ENCODE results near the gene FCHSD2.

Gene FCHSD2

DNA sequence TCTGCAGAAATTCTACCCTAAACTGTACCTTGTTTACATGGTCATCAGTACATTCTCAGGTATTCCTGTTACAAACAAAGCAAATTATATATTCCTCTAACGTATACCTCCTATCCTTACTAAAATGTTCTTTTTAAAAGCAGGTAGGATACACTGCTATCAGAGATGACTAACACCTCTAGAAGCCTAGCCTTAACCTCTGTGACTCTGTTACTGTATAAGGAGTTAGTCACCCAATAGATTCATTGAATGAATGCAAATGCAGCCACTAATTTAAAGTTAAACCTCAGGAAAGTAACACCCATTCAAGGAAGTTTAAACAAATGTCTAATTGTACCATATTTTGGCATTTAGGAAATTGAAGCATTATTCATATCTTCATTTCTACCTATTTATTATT, 82.2 kb downstream of the FCHSD2 start:
- no peaks in the 10 kb centered on the region for H3K4me1 ChIP-seq (ENCODE audit: control insufficient read depth, insufficient read depth, low read length)
- no peak overlapping the region for H3K4me3 ChIP-seq (ENCODE audit: low read length)
- H3K36me3 ChIP-seq (ENCODE audit: control insufficient read depth, insufficient read depth, low read length) = no peaks in the 10 kb centered on the region
- DNase-seq (ENCODE audit: low read depth, low spot score) = no peak
- H3K27ac ChIP-seq (ENCODE audit: low read length) = no peak overlapping the region
- H3K27me3 ChIP-seq (ENCODE audit: control insufficient read depth, insufficient read depth, low read length) = no peaks in the 10 kb centered on the region
- WGBS (ENCODE audit: insufficient coverage, insufficient read length) = 100% methylated on average over 1 of the region's 1 CpG
- no peaks in the 10 kb centered on the region for H3K9me3 ChIP-seq (ENCODE audit: control insufficient read depth, insufficient read depth, low read length)

DNA sequence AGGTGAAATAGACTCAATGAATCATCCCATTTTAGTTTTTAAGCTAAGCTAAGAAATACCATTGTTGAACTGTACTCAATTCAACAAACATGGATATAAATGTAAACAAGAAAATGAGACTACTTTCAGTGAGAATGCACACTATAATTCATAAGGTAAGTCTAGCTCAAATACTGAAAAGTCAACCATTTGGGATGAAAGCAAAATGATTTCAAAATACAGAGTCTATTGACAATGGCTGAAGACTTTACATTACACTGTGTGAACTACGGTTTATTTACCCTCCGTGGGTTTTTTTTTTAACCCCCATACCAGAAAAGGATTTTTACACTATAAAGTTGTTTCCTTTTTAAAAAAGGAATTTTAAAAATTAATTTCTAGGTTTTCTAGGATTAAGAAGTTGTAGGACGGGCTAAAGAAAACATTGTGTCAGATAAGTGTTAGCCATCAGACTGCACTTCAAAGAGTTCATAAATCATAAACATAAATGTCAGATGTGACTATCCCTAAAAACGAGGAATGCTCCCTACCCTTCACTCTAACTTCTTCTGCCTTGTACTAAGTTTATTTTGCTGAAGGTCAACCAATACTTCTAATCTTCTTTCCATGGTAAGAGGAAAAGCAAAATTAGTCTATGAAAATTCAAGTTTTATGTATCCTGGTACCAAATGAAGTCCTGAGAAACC, 83.0 kb downstream of the FCHSD2 start:
- H3K4me1 ChIP-seq (ENCODE audit: control insufficient read depth, insufficient read depth, low read length) = no peaks in the 10 kb centered on the region
- no peaks in the 10 kb centered on the region for H3K27me3 ChIP-seq (ENCODE audit: control insufficient read depth, insufficient read depth, low read length)
- no peaks in the 10 kb centered on the region for H3K36me3 ChIP-seq (ENCODE audit: control insufficient read depth, insufficient read depth, low read length)
- no peak overlapping the region for H3K27ac ChIP-seq (ENCODE audit: low read length)
- H3K9me3 ChIP-seq (ENCODE audit: control insufficient read depth, insufficient read depth, low read length) = no peaks in the 10 kb centered on the region
- H3K4me3 ChIP-seq (ENCODE audit: low read length) = no peak overlapping the region
- no CpG with 5 or more reads among the region's 4 CpGs for WGBS (ENCODE audit: insufficient coverage, insufficient read length)
- no peak for DNase-seq (ENCODE audit: low read depth, low spot score)

GRCh38 chr11:73055655-73056354, 86.3 kb downstream of the FCHSD2 start:
- Histone ChIP-seq H3K4me1 (ENCODE audit: control insufficient read depth, insufficient read depth, low read length) (no peaks in the 10 kb centered on the region), H3K36me3 (ENCODE audit: control insufficient read depth, insufficient read depth, low read length) (no peaks in the 10 kb centered on the region), H3K27ac (ENCODE audit: low read length) (no peak overlapping the region), H3K4me3 (ENCODE audit: low read length) (no peak overlapping the region), H3K27me3 (ENCODE audit: control insufficient read depth, insufficient read depth, low read length) (no peaks in the 10 kb centered on the region), H3K9me3 (ENCODE audit: control insufficient read depth, insufficient read depth, low read length) (no peaks in the 10 kb centered on the region)
- DNase-seq (ENCODE audit: low read depth, low spot score) = no peak
- no CpG with 5 or more reads among the region's 3 CpGs for WGBS (ENCODE audit: insufficient coverage, insufficient read length)

DNA sequence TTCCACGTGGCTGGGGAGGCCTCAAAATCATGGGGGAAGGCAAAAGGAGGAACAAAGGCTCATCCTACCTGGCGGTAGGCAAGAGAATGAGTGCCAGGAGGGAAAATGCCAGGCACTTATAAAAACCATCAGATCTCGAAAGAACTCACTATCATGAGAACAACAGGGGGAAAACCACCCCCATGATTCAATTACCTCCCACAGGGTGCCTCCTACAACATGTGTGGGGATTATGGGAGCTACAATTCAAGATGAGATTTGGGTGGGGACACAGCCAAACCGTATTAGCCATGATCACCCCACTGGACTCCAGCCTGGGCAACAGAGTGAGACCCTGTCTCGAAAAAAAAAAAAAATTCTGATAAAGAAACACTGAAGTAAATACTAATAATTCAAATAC, 87.1 kb downstream of the FCHSD2 start:
- no peaks in the 10 kb centered on the region for H3K4me1 ChIP-seq (ENCODE audit: control insufficient read depth, insufficient read depth, low read length)
- WGBS (ENCODE audit: insufficient coverage, insufficient read length) = no CpG with 5 or more reads among the region's 5 CpGs
- no peaks in the 10 kb centered on the region for H3K9me3 ChIP-seq (ENCODE audit: control insufficient read depth, insufficient read depth, low read length)
- no peak for DNase-seq (ENCODE audit: low read depth, low spot score)
- no peak overlapping the region for H3K27ac ChIP-seq (ENCODE audit: low read length)
- H3K4me3 ChIP-seq (ENCODE audit: low read length) = no peak overlapping the region
- H3K27me3 ChIP-seq (ENCODE audit: control insufficient read depth, insufficient read depth, low read length) = no peaks in the 10 kb centered on the region
- H3K36me3 ChIP-seq (ENCODE audit: control insufficient read depth, insufficient read depth, low read length) = no peaks in the 10 kb centered on the region

DNA sequence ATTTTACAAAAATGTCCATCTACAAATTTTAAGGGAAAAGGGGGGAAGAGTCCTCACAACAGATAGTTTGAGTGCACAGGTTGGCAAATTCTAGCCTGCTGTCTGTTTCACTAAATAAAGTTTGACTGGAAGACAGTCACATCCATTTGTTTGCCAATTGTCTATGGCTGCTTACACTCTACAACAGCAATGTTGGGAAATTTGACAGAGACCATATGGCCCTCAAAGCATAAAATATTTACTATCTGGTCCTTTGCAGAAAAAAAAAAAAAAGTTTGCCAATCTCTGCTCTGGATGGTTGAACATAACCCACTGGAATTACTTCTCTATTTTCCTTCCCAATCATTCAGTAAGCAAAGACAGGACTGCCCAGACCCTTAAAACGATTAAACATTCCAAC, 88.2 kb downstream of the FCHSD2 start:
- Histone ChIP-seq H3K36me3 (ENCODE audit: control insufficient read depth, insufficient read depth, low read length) (no peaks in the 10 kb centered on the region), H3K27me3 (ENCODE audit: control insufficient read depth, insufficient read depth, low read length) (no peaks in the 10 kb centered on the region), H3K4me1 (ENCODE audit: control insufficient read depth, insufficient read depth, low read length) (no peaks in the 10 kb centered on the region), H3K4me3 (ENCODE audit: low read length) (no peak overlapping the region), H3K27ac (ENCODE audit: low read length) (no peak overlapping the region), H3K9me3 (ENCODE audit: control insufficient read depth, insufficient read depth, low read length) (no peaks in the 10 kb centered on the region)
- no CpG with 5 or more reads among the region's 1 CpG for WGBS (ENCODE audit: insufficient coverage, insufficient read length)
- no peak for DNase-seq (ENCODE audit: low read depth, low spot score)

DNA sequence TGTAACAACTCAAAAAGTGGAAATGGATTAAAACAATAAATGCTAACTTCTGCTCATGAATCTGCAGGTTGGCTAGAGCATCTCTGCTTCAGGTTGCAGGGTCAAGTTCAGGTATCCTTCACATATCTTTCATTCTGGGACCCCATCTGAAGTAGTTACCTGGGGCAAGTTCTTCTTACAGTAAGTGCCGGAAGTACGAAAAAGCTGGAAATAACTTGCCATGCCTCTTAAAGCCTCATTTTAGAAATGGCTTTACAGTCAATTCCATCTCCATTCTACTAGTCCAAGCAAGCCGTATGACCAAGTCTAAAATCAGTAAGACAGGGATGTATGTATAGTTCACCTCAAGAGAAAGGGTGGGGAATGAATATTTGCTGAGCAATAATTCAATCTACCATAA, 93.7 kb downstream of the FCHSD2 start:
- Histone ChIP-seq H3K9me3 (ENCODE audit: control insufficient read depth, insufficient read depth, low read length) (no peaks in the 10 kb centered on the region), H3K4me1 (ENCODE audit: control insufficient read depth, insufficient read depth, low read length) (no peaks in the 10 kb centered on the region), H3K27me3 (ENCODE audit: control insufficient read depth, insufficient read depth, low read length) (no peaks in the 10 kb centered on the region), H3K36me3 (ENCODE audit: control insufficient read depth, insufficient read depth, low read length) (no peaks in the 10 kb centered on the region), H3K27ac (ENCODE audit: low read length) (no peak overlapping the region), H3K4me3 (ENCODE audit: low read length) (no peak overlapping the region)
- DNase-seq (ENCODE audit: low read depth, low spot score) = no peak
- WGBS (ENCODE audit: insufficient coverage, insufficient read length) = no CpG with 5 or more reads among the region's 3 CpGs

DNA sequence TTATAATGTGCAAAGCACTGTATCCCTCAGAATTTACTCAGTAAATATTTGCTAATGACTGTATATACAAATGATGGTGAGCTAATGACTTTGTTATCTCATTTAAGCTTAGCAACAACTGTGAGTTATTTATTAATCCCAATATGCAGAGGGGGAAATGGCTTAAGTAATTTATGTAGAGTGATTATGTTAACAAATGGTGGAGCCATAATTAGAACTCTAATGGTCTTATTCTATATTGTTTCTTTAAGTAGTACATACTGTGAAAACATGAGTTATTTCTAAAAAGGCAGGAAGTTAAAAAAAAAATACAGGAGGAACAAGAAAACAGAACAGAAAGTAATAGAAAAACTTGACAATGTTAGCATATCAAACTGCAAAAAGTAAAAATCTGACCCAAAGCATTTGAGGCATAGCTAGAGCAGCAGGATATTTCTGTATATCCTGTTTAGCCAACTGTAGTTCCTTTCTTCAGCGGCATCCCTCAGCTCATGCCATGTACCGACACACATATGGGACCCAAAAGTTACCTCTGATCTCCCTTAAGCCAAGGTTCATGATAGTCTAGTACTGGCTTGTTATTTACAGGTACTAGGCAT, 94.2 kb downstream of the FCHSD2 start:
- Histone ChIP-seq H3K4me3 (ENCODE audit: low read length) (no peak overlapping the region), H3K27ac (ENCODE audit: low read length) (no peak overlapping the region), H3K4me1 (ENCODE audit: control insufficient read depth, insufficient read depth, low read length) (no peaks in the 10 kb centered on the region), H3K9me3 (ENCODE audit: control insufficient read depth, insufficient read depth, low read length) (no peaks in the 10 kb centered on the region), H3K27me3 (ENCODE audit: control insufficient read depth, insufficient read depth, low read length) (no peaks in the 10 kb centered on the region), H3K36me3 (ENCODE audit: control insufficient read depth, insufficient read depth, low read length) (no peaks in the 10 kb centered on the region)
- DNase-seq (ENCODE audit: low read depth, low spot score) = no peak
- no CpG with 5 or more reads among the region's 2 CpGs for WGBS (ENCODE audit: insufficient coverage, insufficient read length)

GRCh38 chr11:73040046-73040445, 102.1 kb downstream of the FCHSD2 start:
- WGBS (ENCODE audit: insufficient coverage, insufficient read length) = no CpG with 5 or more reads among the region's 2 CpGs
- DNase-seq (ENCODE audit: low read depth, low spot score) = no peak
- Histone ChIP-seq H3K36me3 (ENCODE audit: control insufficient read depth, insufficient read depth, low read length) (no peaks in the 10 kb centered on the region), H3K27me3 (ENCODE audit: control insufficient read depth, insufficient read depth, low read length) (no peaks in the 10 kb centered on the region), H3K4me3 (ENCODE audit: low read length) (no peak overlapping the region), H3K27ac (ENCODE audit: low read length) (no peak overlapping the region), H3K4me1 (ENCODE audit: control insufficient read depth, insufficient read depth, low read length) (no peaks in the 10 kb centered on the region), H3K9me3 (ENCODE audit: control insufficient read depth, insufficient read depth, low read length) (no peaks in the 10 kb centered on the region)

DNA sequence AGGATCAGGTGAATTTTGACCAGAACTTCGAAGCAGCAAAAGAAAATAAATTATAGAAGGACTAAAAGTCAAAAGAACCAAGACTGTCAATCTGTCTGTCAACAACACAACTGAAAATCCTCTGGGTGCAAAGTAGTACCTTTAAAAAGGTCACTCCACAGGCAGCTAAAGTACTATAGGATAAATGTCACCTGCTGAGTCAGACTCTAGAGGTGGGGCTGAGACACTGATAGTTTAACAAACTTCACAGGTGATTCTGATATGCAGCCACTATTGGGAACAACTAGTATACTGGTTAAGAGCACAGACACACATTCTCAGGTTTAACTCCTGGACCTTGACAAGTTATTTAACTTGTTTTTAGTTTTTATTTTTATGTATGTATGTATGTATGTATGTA, 107.3 kb downstream of the FCHSD2 start:
- H3K27me3 ChIP-seq (ENCODE audit: control insufficient read depth, insufficient read depth, low read length) = no peaks in the 10 kb centered on the region
- WGBS (ENCODE audit: insufficient coverage, insufficient read length) = no CpG with 5 or more reads among the region's 1 CpG
- no peaks in the 10 kb centered on the region for H3K4me1 ChIP-seq (ENCODE audit: control insufficient read depth, insufficient read depth, low read length)
- DNase-seq (ENCODE audit: low read depth, low spot score) = no peak
- H3K9me3 ChIP-seq (ENCODE audit: control insufficient read depth, insufficient read depth, low read length) = no peaks in the 10 kb centered on the region; the same call in 1 of the 2 replicates
- H3K4me3 ChIP-seq (ENCODE audit: low read length) = no peak overlapping the region
- no peak overlapping the region for H3K27ac ChIP-seq (ENCODE audit: low read length)
- no peaks in the 10 kb centered on the region for H3K36me3 ChIP-seq (ENCODE audit: control insufficient read depth, insufficient read depth, low read length)

DNA sequence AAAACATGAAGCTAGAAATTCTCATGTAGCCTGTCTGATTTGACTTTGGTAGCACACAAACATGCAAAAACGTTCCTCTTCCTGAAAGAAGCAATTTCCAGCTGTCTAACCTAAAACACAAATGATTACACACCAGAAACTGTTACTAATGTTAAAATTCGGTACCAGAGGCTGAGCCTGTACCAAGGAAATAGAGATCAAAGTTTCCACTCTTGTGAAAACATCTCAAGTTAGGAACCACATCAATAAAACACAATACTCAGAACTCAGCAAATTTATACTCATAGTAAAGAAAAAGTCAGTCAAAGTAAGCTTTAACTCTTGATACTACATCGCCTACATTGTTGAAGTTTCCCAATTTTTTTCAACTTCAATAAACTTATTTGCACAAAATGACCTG, 107.8 kb downstream of the FCHSD2 start:
- WGBS (ENCODE audit: insufficient coverage, insufficient read length) = no CpG with 5 or more reads among the region's 3 CpGs
- H3K36me3 ChIP-seq (ENCODE audit: control insufficient read depth, insufficient read depth, low read length) = no peaks in the 10 kb centered on the region
- H3K4me3 ChIP-seq (ENCODE audit: low read length) = no peak overlapping the region
- no peak for DNase-seq (ENCODE audit: low read depth, low spot score)
- H3K27me3 ChIP-seq (ENCODE audit: control insufficient read depth, insufficient read depth, low read length) = no peaks in the 10 kb centered on the region
- H3K9me3 ChIP-seq (ENCODE audit: control insufficient read depth, insufficient read depth, low read length) = no peaks in the 10 kb centered on the region; the same call in 1 of the 2 replicates
- H3K4me1 ChIP-seq (ENCODE audit: control insufficient read depth, insufficient read depth, low read length) = no peaks in the 10 kb centered on the region
- no peak overlapping the region for H3K27ac ChIP-seq (ENCODE audit: low read length)
